ENCODE results near the gene KRT73.

The KRT73 gene

DNA sequence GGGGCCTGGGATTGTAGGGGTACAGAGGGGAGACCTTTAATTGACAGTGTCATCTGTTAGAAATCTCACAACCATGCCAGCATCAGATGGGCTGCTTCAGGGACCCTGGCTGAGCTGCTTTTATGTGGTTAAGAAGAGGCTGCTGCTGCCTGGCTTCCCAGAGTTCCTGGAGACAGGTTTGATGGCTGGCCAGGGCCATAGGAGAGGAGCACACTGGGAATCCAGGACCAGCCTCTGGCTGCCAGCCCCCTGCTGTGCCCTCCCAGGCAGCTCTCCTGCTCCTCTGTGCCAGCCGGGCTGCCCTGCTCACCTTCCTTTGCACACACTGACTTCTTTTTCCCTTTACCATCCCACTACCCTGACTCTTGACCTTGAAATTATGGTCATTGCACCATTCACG lies 507 bp upstream of the KRT73 start:
- no peak overlapping the region for H3K4me3 ChIP-seq (ENCODE audit: control insufficient read depth, low read depth, low read length)
- no peak for TF ChIP-seq CTCF (IDR thresholded peaks at IDR 0.05; ENCODE audit: control insufficient read depth, insufficient read depth, low read depth, low read length, missing control alignments)
- no peak for DNase-seq (ENCODE audit: low read depth)

- TF ChIP-seq CTCF (IDR thresholded peaks at IDR 0.05; ENCODE audit: control insufficient read depth, insufficient read depth, low read depth, low read length, missing control alignments): no peak
- DNase-seq (ENCODE audit: low read depth): no peak
- no peak overlapping the region for H3K4me3 ChIP-seq (ENCODE audit: control insufficient read depth, low read depth, low read length)
These were observed 965 bp downstream of the KRT73 start for GRCh38 chr12:52617403-52617785.

DNA sequence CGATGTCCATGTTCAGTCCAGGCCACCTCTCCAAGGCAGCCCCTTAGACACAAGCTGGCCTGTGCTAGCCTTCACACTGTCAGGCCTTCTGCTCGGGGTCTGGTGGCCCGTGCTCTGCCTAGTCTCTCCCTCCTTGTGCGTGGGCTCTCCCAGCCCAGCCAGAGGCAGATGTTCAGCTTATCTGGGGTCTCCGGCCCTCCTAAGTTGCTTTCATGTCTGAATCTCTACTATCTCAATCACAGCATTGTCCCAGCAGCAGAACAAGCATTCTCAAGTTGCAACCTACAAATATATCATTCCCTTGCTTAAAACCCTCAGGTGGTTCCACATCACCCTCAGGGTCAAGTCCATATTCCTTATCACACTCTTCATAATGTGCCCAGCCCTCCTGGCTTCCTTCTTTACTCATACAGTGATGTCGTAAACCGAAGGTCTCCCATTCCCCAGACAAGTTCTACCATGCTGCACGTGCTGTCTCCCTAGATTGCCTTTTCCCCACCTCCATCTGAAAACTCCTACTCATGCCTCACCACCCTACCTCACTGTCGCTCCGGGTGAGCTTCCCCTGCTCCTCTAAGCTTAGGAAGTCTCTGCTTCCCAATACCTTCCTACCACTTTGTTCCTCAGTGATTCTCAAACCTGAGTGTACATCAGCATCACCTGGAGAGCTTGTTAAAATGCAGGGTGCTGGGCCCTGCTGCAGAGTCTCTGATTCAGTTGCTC lies 1.5 kb downstream of the KRT73 start:
- no peak for TF ChIP-seq CTCF (IDR thresholded peaks at IDR 0.05; ENCODE audit: control insufficient read depth, insufficient read depth, low read depth, low read length, missing control alignments)
- no peak for DNase-seq (ENCODE audit: low read depth)
- H3K4me3 ChIP-seq (ENCODE audit: control insufficient read depth, low read depth, low read length): no peak overlapping the region

GRCh38 chr12:52615912-52616311 lies 2.4 kb downstream of the KRT73 start:
- no peak overlapping the region for H3K4me3 ChIP-seq (ENCODE audit: control insufficient read depth, low read depth, low read length)
- no peak for DNase-seq (ENCODE audit: low read depth)
- no peak for TF ChIP-seq CTCF (IDR thresholded peaks at IDR 0.05; ENCODE audit: control insufficient read depth, insufficient read depth, low read depth, low read length, missing control alignments)

DNA sequence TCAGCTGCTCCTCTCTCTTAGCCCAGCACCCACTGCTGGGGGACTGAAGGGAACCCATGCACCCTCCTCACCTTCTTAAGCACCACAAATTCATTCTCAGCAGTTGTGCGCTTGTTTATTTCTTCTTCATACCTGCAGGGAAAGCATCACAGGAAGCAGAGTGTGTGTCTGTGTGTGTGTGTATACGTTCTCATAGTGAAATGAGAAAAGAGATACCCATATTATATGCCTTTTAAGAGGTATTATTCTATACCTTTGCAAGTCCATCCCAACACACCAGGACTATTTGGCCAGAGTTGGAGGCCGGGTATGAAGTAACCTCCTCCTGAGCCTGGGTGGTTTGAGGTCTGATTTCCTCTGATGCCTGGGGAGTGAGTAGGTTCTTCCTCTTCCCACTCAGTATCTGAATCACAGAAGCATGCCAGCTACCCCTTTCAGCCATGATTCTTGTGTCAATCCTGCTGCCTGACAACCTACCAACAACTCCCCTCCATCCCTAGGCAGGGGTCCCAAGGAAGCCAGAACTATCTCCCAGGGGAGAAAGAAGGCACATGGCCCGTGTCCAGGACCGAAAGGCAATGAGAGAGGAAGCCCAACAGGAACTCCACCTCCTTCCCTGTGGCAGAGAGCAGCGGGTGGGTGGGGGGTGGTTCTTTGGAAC lies 3.0 kb downstream of the KRT73 start:
- H3K4me3 ChIP-seq (ENCODE audit: control insufficient read depth, low read depth, low read length): no peak overlapping the region
- no peak for DNase-seq (ENCODE audit: low read depth)
- no peak for TF ChIP-seq CTCF (IDR thresholded peaks at IDR 0.05; ENCODE audit: control insufficient read depth, insufficient read depth, low read depth, low read length, missing control alignments)

- no peak for DNase-seq (ENCODE audit: low read depth)
- H3K4me3 ChIP-seq (ENCODE audit: control insufficient read depth, low read depth, low read length): no peak overlapping the region
- TF ChIP-seq CTCF (IDR thresholded peaks at IDR 0.05; ENCODE audit: control insufficient read depth, insufficient read depth, low read depth, low read length, missing control alignments): no peak
These were observed 3.8 kb downstream of the KRT73 start for GRCh38 chr12:52614381-52615207.

Data from AG09309 (cell line).